GM12891 (cell line): ENCODE measurements around the gene AFAP1.
A peak's percentile ranks its signal among the peaks of the same experiment; 100 is the strongest.

Experiments used
- DNase-seq: peaks from one replicate; pipeline ENCODE4 v3.0.0; 2011; ENCODE audit warnings: low spot score; ENCODE audit not compliant: insufficient read length
- FAIRE-seq: peaks from 2 replicates; lab custom pipeline; 2011; peaks lifted over from hg19 to GRCh38; lab: Jason Lieb, UNC
- PAX5 ChIP-seq: IDR thresholded peaks from 2 replicates; pipeline ENCODE4 v1.6.1; 2011; ENCODE audit warnings: low read length, moderate library complexity, mild to moderate bottlenecking; ENCODE audit not compliant: insufficient read depth, severe bottlenecking
- POLR2A ChIP-seq: IDR thresholded peaks from 2 replicates; pipeline ENCODE4 v1.6.1; 2011; ENCODE audit warnings: low read depth, low read length, control low read depth
- POLR2AphosphoS5 ChIP-seq: IDR thresholded peaks from 2 replicates; pipeline ENCODE4 v1.6.1; 2011; ENCODE audit warnings: low read depth, low read length, control low read depth
- POU2F2 ChIP-seq: IDR thresholded peaks from 2 replicates; pipeline ENCODE4 v1.6.1; 2011; ENCODE audit warnings: low read depth, mild to moderate bottlenecking, control low read depth, low read length, moderate library complexity
- SPI1 ChIP-seq: IDR thresholded peaks from 2 replicates; pipeline ENCODE4 v1.6.1; 2011; ENCODE audit warnings: low read depth, low read length, control low read depth
- TAF1 ChIP-seq: IDR thresholded peaks from 2 replicates; pipeline ENCODE4 v1.6.1; 2011; ENCODE audit warnings: low read depth, low read length, control low read depth

The AFAP1 gene

DNA sequence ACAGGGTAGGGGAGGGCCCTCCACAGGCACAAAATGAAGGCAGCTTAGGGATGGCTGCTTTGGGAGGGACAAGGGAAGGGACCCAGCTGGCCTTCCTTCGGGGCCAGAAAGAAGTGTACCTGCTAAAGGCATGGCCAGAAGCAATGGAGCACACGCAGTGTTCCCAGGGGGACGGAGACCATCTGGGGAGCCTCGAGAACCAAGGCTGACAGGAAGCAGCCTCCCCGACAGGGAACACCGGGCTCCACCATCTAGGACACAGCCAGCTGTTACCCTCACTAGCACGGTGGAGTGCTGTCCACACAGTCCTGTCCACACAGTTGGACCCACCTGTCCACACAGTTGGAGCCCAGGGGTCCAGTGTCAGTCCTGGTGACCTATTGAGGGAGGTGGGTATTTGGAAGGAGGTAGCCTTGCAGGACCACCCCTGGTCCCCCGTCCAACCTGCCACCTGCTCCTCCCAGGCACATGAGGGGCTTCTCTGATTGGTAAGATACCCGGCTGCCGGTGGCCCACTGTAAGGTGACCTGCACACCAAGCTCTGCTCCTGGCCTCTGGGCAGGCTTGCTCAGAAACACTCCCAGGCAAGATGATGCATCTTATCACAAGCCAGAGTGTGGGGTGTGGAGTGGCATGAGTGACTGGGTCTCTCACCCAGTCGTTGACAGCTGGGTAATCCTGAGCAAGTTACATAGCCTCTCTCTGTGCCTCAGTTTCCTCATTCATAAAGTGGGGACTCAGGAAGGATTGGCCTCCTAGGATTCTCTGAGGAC is 20.5 kb upstream of the AFAP1 start:
- no peak for DNase-seq
- peak; percentile 77 for FAIRE-seq
- TF ChIP-seq POLR2AphosphoS5 (no peak), TAF1 (no peak), SPI1 (no peak), POLR2A (no peak), PAX5 (no peak), POU2F2 (no peak)

DNA sequence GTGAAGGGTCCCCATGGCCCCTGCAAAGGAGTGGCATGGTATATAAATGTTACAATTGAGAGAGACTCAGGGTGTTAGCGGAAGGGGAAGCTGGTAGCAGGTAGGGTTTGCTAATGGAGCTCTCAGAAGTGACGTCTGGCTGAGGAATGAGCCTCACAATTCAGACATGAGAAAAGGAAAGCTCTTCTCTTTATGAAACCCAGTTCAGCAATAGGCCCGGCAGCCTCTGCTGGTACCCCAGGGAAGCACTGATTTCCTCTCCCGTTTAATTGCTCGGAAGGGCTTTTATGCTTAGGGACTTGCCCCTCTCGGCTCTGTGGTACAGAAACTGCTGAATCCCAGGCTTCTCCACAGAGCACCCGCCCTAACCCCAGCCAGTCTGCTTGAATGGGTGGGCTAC is 19.4 kb upstream of the AFAP1 start:
- TF ChIP-seq POLR2AphosphoS5 = no peak
- no peak for TF ChIP-seq PAX5
- no peak for TF ChIP-seq TAF1
- no peak for TF ChIP-seq POU2F2
- no peak for TF ChIP-seq POLR2A
- DNase-seq = no peak
- no peak for FAIRE-seq

DNA sequence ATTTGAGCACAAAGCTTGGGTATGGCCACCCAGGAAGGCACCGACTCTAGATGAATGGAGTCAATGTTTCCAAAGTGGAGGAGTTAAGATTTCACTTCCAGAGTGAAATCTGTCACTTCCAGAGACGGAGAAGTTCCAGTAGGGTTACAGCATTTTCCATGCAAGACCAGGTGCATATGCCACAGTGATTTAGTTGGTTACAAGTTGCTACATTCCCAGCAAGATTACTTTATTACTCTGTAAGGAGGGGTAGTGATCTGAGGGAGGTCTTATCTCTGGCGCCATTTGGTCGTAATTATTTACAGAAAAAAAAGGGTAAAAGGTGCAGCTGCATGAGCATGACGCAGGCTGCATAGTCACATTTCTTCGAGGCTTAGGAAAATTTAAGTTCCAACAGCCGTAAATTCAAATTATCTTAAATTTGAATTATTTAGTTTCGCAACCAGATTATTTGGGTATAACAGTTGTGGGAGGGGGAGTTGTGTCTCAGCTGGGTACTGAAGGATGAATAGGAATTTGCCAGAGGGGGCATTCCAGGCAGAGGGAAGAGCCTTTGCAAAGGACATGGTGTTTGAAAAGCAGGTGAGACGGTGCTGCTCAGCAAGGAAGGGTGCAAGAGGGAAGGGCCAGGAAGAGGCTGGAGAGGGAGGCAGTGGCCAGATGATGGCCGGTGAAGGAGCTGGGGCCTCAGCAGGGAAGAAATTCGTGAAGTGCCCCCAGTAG is 17.4 kb upstream of the AFAP1 start:
- no peak for DNase-seq
- no peak for TF ChIP-seq PAX5
- TF ChIP-seq POLR2A = no peak
- no peak for TF ChIP-seq SPI1
- TF ChIP-seq TAF1 = no peak
- no peak for TF ChIP-seq POU2F2
- no peak for TF ChIP-seq POLR2AphosphoS5
- FAIRE-seq = no peak

DNA sequence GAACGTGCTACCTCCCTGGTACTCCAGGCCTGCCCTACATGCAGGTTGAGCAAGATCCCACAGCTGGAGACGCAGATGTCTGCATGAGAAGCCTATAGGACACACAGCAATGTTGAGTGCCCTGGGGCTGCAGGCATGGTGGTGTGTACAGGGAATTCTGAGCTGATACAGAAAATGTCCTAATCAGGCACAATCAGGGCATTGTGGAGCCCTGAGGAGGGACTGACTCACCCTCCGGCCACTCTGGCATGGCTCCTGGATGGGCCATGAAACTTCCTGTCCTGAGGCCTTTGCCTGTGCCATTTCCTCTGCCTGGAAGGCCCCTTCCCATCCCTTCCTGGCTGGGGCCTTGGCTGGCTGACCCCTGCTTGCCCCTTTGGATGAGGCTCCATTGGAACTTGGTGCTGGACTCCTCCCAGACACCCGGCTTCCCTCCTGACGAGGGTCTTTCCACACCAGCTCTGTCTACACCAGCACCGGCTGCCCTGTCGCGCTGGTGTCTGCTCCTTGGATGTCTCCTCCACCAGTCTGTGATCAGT is 16.7 kb upstream of the AFAP1 start:
- FAIRE-seq (no peak), DNase-seq (no peak)
- TF ChIP-seq POLR2A = no peak
- no peak for TF ChIP-seq SPI1
- no peak for TF ChIP-seq POU2F2
- no peak for TF ChIP-seq PAX5
- no peak for TF ChIP-seq POLR2AphosphoS5
- TF ChIP-seq TAF1 = no peak

DNA sequence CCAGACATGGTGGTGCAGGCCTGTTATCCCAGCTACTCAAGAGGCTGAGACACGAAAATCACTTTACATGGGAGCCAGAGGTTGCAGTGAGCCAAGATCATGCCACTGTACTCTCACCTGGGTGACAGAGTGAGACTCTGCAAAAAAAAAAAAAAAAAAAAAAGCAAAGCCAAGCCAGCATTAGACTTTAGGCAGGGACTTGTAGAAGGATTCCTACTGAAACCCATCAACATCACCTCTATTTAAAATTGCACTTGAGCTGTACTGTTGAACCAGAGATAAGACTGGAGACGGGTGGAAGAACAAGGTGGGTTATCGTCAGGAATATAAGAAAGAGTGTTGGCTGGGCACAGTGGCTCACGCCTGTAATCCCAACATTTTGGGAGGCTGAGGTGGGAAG is 15.7 kb upstream of the AFAP1 start:
- DNase-seq (no peak), FAIRE-seq (no peak)
- TF ChIP-seq SPI1 (no peak), POLR2AphosphoS5 (no peak), POU2F2 (no peak), PAX5 (no peak), POLR2A (no peak)

DNA sequence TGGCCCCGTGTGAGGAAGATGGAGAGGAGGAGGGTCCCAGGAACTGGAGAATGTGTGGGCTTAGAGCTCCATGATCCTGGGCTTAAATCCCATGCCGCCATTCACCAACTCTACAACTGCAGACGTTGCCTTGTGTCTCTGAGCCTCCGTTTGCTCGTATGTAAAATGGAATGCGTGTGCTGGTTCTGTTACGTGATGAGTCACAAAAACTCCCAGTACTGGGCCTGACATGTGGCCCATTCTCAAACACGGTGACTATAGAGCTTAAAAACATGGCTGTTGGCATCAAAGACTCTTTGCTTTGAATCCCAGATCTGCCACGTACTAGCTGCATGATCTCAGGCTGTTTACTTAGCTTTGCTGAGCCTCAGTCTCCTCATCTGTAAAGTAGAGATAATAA is 13.0 kb upstream of the AFAP1 start:
- DNase-seq (no peak), FAIRE-seq (no peak)
- no peak for TF ChIP-seq PAX5
- no peak for TF ChIP-seq POLR2A
- TF ChIP-seq POU2F2 = no peak
- TF ChIP-seq SPI1 = no peak
- no peak for TF ChIP-seq TAF1
- TF ChIP-seq POLR2AphosphoS5 = no peak

DNA sequence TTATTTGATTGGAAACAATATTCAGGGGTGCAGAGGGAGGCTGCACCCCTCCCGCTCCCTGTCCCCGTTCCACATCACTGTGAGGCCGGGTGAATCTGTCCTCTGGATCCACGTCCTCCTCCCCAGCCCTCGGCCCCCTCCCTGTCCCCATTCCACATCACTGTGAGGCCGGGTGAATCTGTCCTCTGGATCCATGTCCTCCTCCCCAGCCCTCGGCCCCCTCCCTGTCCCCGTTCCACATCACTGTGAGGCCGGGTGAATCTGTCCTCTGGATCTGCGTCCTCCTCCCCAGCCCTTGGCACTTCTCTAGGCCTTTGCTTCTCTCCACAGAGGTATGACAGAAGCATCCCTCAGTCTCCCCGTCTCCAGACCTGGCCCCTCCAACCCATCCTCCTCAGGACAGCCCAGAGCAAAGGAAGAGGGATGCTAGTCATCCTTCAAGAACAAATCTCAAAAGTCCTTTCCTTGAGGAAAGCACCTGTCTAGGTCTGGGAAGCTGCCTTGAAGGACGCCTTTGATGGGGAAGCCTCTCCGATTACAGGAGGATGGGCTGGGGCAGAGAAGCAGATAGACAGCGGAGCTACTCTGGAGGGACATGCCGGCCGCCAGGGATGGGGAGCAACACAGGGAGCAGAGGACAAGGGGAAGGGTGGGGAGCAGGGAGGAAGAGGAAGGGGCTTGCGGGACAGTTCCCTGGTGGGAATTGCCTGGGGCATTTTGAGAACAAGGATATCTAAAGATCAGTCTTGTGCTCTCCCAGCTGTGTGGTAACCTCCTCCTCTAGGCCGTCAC is 10.8 kb upstream of the AFAP1 start:
- FAIRE-seq (no peak), DNase-seq (no peak)
- TF ChIP-seq SPI1 (no peak), PAX5 (no peak), POLR2AphosphoS5 (no peak), TAF1 (no peak), POLR2A (no peak), POU2F2 (no peak)

DNA sequence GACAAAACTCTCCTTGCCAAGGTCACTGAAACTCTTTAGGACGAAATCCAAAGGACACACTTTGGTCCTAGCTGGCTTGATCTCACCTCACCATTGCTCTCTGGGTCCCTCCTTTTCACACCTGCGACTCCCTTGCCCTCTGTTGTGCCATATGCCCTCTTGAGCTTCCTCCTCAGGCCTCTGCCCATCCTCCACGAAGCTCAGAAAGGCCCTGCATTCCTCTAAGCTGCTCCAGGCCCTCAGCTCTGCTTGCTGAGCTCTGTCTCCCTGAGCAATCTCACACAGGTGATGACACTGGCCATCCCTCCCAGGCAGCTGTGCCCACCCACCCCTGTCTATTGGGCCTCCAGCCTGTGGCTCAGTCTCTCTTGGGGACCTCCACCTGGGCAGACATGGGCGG is 10.1 kb upstream of the AFAP1 start:
- no peak for TF ChIP-seq POU2F2
- TF ChIP-seq POLR2AphosphoS5 = no peak
- TF ChIP-seq POLR2A = no peak
- no peak for TF ChIP-seq PAX5
- no peak for DNase-seq
- no peak for FAIRE-seq

DNA sequence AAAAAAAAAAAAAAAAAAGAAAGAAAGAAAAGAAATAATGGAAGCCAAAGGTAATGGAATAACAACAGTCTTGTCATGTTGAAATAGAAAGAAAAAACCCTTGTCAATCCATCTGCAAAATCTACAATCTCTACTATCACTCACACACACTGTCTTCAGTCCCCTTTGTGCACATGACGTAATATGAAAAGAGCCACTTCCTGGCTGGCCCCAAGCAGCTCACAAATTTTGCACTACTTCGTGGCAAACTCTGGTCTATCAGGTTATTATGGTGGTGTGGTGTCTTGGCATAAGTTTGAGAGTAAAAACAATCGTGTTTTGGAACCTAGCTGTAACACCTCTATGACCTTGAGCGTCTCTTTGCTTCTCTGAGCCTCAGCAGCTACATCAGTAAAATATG is 8.3 kb upstream of the AFAP1 start:
- DNase-seq (no peak), FAIRE-seq (no peak)
- TF ChIP-seq POLR2AphosphoS5 = no peak
- no peak for TF ChIP-seq TAF1
- TF ChIP-seq SPI1 = peak; percentile 24; the same call in 1 of the 2 replicates

DNA sequence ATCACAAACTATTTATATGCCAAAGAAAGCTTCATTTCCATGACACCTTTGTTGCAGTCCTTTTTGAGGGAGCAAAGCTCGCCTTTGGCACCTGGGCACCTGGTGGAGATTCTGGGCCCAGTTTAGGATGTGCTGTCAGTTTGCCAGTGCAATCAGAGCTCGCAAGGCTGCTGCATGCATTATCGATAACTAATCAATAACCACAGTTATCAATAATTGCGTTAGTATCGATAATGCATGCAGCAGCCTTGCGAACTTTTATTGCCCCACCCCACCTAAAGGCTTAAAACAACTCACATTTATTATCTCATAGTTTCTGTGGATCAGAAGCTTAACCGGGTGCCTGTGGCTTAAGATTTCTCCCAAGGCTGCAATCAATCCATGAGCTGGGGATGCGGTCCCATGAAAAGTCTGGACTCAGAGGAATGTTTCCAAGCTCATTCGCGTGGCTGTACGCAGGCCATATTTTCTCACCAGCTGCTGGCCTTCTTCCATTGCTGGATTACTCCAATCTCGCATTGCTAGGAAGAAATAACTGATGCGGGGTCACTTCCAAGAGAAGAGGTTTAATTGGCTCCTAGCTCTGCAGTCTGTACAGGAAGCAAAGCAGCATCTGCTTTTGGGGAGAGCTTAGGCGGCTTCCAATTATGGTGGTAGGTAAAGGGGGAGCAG is 6.2 kb upstream of the AFAP1 start:
- TF ChIP-seq PAX5 (no peak), POLR2A (no peak), TAF1 (no peak), POU2F2 (no peak), POLR2AphosphoS5 (no peak), SPI1 (no peak)
- FAIRE-seq (no peak), DNase-seq (no peak)
